HepG2 (cell line): ENCODE data around the gene EPHB6.

Experiments
- CENPT ChIP-seq: sonication (generic); formaldehyde crosslinking; IDR thresholded peaks from 2 replicates; pipeline ENCODE4 v1.8.0; 2022; ENCODE audit warnings: low read depth, mild to moderate bottlenecking, moderate library complexity, missing genetic modification reagents
- SIX4 ChIP-seq: sonication (generic); formaldehyde crosslinking; IDR thresholded peaks from 2 replicates; pipeline ENCODE4 v1.4.0; 2020; ENCODE audit warnings: missing genetic modification reagents
- ZFP36 ChIP-seq: fragments of 150-350 bp; IDR thresholded peaks from 2 replicates; pipeline ENCODE4 v1.6.1; 2018; ENCODE audit warnings: borderline replicate concordance, low read length, low read depth; ENCODE audit not compliant: partially characterized antibody
- ZNF251 ChIP-seq: sonication (generic); formaldehyde crosslinking; IDR thresholded peaks from 2 replicates; pipeline ENCODE4 v1.9.0; 2021; ENCODE audit warnings: mild to moderate bottlenecking, missing genetic modification reagents
- TF ChIP-seq, protein P1 (sequence below): sonication (generic); formaldehyde crosslinking; conservative IDR thresholded peaks from 2 replicates; pipeline ENCODE4 v1.4.0; 2020; ENCODE audit warnings: missing genetic modification reagents
- TF ChIP-seq, protein P2 (sequence below): sonication (generic); formaldehyde crosslinking; conservative IDR thresholded peaks from 2 replicates; pipeline ENCODE4 v1.8.1; 2023; ENCODE audit warnings: missing genetic modification reagents

DNA sequence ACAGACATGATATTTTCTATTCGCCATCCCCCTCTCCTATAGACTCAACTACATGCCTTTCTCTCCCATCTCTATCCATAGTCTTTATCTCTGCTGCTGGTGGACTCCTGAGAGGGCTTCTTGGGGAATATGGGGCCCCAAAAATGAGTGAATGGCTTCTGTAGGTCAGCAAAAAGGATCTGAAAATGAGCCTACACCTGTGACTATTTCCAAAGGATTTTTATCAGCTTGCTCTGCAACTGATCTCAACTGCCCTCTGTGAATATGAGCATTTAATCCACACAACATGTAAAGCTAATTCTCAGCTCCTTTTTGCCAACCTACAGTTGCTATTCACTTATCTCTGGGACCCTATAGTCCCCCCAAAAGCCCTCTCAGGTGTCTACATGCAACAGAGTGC is 47.9 kb upstream of the EPHB6 start:
- TF ChIP-seq ZFP36 (no peak), ZNF251 (CRISPR knock-in tag) (no peak), SIX4 (CRISPR knock-in tag) (no peak), CENPT (no peak)
- TF ChIP-seq, protein P1, sequence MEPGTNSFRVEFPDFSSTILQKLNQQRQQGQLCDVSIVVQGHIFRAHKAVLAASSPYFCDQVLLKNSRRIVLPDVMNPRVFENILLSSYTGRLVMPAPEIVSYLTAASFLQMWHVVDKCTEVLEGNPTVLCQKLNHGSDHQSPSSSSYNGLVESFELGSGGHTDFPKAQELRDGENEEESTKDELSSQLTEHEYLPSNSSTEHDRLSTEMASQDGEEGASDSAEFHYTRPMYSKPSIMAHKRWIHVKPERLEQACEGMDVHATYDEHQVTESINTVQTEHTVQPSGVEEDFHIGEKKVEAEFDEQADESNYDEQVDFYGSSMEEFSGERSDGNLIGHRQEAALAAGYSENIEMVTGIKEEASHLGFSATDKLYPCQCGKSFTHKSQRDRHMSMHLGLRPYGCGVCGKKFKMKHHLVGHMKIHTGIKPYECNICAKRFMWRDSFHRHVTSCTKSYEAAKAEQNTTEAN (CRISPR knock-in tag), result no peak
- TF ChIP-seq, protein P2, sequence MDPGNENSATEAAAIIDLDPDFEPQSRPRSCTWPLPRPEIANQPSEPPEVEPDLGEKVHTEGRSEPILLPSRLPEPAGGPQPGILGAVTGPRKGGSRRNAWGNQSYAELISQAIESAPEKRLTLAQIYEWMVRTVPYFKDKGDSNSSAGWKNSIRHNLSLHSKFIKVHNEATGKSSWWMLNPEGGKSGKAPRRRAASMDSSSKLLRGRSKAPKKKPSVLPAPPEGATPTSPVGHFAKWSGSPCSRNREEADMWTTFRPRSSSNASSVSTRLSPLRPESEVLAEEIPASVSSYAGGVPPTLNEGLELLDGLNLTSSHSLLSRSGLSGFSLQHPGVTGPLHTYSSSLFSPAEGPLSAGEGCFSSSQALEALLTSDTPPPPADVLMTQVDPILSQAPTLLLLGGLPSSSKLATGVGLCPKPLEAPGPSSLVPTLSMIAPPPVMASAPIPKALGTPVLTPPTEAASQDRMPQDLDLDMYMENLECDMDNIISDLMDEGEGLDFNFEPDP (CRISPR knock-in tag), result no peak
